ENCODE data around the gene ADH4.
"Not testable (repeated sequence)": the region's sequence is repeated elsewhere in the genome, so short reads cannot be mapped to it uniquely, and the experiment has no call there.

ADH4 gene

DNA sequence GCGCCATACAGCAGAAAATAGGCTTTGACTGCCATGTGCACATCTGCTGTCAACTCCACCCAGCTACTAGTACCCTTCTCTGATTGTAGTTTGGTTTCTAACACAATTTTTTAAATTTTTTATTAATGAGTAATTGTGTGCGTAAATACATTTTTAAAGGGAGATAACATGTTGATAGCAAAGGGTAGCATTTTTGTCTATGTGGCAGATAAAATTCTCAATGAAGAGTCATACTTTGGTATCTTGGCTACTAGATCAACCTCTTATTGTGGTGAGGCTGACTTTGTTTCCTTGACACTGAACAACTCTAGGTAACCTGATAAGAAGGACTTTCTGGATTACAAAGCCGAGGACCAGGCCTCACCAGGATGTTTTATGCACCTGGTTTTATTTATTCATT is 9.5 kb downstream of the ADH4 start:
- no peak for DNase-seq (ENCODE audit: low spot score)

GRCh38 chr4:99131378-99131777 is 12.7 kb downstream of the ADH4 start:
- no peak for DNase-seq (ENCODE audit: low spot score)

- DNase-seq (ENCODE audit: low spot score), result no peak
These were observed 17.7 kb downstream of the ADH4 start for GRCh38 chr4:99126376-99126775.

DNA sequence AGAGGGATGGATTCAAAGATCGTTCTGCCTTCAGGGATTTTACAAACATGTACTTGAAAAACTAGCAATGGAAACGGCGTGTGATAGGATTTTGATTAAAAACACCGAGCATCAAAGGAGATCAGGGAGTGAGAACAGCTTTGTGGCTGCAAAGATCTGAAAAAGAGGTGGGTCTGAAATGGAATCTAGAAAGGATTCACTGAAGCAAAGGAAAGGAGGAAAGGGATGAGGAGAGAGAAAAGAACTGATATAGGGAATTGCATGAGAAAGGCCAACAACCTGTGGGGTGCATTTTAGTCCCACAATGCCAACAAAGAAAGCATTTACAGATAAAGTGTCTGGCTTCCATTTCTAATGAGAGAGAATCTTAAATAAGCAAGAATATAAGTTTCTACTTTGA is 23.1 kb downstream of the ADH4 start:
- DNase-seq (ENCODE audit: low spot score), result no peak

DNA sequence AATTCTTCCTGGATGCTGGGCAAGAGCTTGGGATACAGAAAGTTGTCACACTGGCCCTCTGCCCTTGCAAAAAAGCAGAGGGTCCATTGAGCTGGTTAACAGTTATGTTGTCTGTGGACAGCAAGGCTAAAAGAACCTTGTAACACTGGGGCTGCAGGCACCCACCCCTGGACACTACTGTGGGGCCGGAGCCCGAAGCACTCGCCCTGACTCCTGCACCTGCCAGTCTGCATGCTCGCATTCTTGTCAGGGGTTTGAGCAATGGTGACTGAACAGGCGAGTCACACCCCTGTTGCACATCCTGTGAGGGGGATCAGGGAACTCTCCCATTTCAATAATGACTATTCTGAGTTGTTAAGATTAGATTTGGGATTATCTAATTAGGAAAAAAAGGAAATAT is 23.6 kb downstream of the ADH4 start:
- DNase-seq (ENCODE audit: low spot score), result no peak

DNA sequence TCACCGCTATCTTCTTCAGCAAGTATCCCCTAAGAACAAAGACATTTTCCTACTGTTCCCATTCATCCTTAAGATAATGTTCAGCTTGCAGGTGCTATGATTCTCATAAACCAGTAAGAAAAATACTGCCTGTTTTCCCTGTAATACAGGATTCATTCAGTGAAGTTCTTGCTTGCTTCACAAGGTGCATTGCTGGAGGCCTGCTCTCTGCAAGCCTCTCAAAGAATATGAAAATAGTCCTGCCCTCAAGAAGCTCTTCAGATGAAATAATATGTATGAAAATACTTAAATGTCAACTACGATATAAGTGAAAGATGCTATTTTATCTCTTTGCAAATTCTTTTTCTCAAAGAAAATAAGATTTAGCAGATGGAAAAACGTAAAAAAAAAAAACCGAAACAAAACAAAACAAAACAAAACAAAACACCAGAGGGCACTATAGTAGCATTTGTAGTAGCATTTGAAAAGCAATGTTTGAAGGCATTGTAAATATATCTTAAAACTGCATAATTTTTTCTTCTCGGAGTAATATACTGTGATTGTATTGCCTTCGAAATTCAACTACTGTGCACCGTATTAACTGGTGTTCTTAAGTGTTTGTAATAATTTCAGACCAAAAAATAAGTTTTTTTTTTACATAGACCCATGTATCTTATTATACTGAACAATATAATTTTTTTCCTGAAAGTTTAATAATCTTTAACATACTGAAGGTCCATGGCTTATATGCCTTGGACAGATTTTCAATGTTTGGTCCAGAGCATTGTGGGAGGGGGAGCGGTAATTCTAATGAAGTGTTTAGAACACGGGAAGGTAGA is 26.0 kb downstream of the ADH4 start:
- DNase-seq (ENCODE audit: low spot score), result peak; percentile 42

GRCh38 chr4:99117122-99117841 is 26.8 kb downstream of the ADH4 start:
- DNase-seq (ENCODE audit: low spot score), result not testable (repeated sequence)

DNA sequence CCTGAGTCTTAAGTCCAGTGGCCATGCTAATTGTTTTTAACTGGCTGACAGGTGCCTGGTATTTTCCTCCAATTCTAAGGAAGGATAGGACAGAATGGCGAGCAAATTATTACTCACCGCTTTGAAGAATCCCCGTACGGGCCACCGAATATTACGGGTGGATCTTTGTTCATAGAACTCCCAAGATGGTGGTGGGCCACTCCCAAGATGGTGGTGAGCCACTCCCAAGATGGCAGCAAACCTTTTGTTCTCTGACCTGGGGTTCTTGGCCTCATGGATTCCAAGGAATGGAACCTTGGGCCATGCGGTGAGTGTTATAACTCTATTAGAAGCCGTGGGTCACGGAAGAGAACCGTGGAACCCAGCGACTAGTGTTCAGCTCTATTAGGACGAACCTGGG is 34.8 kb downstream of the ADH4 start:
- not testable (repeated sequence) for DNase-seq (ENCODE audit: low spot score)

DNA sequence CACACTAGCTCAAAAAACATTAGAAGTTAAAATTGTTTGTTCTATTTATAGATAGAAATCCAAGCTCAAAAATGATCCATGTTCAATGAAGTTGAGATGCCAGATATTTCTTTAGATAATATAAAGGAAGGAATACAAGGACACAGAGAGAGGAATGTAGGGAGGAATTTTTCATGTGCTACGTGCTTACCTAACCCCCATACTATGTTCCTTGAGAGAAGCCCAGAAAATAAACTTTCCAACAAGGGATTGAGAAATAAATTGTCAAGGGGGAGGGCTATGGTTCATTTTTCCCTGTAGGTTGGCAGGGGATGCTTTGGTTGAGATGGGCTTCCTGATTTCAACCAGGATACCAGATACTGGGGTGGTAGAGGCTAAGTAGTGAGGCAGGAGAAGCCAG is 39.9 kb downstream of the ADH4 start:
- no peak for DNase-seq (ENCODE audit: low spot score)

GRCh38 chr4:99103166-99103565 is 40.9 kb downstream of the ADH4 start:
- no peak for DNase-seq (ENCODE audit: low spot score)

- no peak for DNase-seq (ENCODE audit: low spot score)
These were observed 41.5 kb downstream of the ADH4 start for GRCh38 chr4:99102634-99103033.

- no peak for DNase-seq (ENCODE audit: low spot score)
These were observed 43.2 kb downstream of the ADH4 start for GRCh38 chr4:99100876-99101275.

DNA sequence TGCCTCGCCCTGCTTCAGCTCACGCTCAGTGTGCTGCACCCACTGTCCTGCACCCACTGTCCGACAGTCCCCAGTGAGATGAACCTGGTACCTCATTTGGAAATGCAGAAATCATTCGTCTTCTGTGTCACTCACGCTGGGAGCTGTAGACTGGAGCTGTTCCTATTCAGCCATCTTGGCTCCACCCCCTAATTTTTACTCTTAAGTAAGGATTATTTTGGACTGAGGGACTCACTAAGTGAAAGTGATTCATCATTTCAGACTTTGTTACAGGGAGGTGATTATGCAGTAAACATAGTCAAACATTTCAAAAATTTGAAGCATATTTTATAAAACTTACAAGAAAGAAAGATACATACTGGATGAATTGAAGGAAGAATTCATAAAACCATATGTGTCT is 44.3 kb downstream of the ADH4 start:
- DNase-seq (ENCODE audit: low spot score), result peak; percentile 69

GRCh38 chr4:99099311-99099710 is 44.8 kb downstream of the ADH4 start:
- DNase-seq (ENCODE audit: low spot score), result no peak

GRCh38 chr4:99091841-99092240 is 52.3 kb downstream of the ADH4 start:
- DNase-seq (ENCODE audit: low spot score), result not testable (repeated sequence)

GRCh38 chr4:99091216-99091575 is 52.9 kb downstream of the ADH4 start:
- DNase-seq (ENCODE audit: low spot score), result no peak

- DNase-seq (ENCODE audit: low spot score), result no peak
These were observed 53.4 kb downstream of the ADH4 start for GRCh38 chr4:99090481-99091215.

DNA sequence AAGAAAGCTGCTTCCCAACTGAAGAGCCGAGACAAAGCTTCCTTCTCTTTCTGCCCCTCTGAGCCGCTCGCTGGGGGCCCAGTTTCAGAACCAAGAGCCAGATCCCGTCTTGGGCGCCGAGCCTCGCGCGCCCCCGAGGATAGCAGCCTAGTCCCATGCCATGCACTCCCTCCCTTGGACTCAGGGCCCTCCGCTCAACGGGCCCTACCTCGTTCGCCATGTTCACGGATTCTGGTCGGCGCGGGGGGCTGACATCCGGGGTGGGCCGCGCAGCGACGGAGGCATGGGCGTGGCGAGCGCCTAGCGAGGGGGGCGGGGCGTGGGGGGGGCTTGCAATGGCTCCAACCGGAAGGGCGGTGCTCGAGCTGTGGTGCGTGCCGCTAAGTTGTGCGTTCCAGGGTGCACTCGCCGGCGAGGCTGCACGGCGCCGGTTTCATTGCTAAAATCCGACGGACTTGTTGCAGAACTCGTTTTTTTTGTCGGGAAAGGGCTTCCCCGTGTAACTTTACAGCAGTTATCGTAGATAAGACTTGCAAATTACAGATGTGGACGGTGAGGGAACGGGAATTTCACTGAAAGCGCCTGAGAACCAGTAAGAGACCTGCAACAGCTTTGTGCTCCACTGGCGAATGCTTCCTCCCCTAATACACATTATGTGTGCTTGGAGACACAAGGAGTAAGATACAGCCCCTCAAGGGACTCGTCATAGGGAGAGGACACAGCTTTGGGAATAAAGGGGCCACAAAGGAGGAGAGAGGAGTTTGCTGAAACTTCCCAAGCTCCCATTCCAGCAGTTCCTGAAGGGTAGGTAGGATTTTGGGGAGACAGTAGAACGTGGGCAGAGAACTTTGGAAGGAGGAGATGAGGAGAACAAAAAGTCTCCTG is 55.4 kb downstream of the ADH4 start, which contains the start of gene ADH5:
Gene ADH5 (minus strand): TSS at position 308 of the 885 bp plus-strand sequence. CDS start 88 bp downstream, at position 220.
- peak; percentile 89 for DNase-seq (ENCODE audit: low spot score)

GRCh38 chr4:99088023-99088449 is 56.1 kb downstream of the ADH4 start:
- peak; percentile 78 for DNase-seq (ENCODE audit: low spot score)

GRCh38 chr4:99084595-99084994 is 59.5 kb downstream of the ADH4 start:
- DNase-seq (ENCODE audit: low spot score), result no peak

- no peak for DNase-seq (ENCODE audit: low spot score)
These were observed 61.9 kb downstream of the ADH4 start for GRCh38 chr4:99082192-99082591.

DNA sequence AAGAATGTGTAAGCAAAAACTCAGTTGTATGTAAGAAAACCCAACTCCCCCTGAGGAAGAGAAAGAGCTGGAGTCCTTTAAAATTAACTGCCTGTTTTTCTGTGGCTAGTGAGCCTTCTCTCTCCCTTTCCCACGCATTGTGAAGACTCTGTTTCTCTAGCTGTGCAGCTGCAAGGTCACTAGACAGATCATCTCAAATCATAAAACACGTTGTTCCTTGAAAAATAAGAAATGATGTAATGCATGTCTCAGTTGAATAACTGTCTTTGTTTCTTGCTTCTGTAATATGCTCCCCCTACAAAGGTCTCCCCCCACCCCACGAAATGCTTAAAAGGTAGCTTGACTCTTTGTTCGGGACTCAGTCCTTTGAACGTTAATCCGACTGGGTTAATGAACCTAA is 63.2 kb downstream of the ADH4 start:
- DNase-seq (ENCODE audit: low spot score), result not testable (repeated sequence)
